ENCODE data around the gene KMT5B.

- TF ChIP-seq CTCF (IDR thresholded peaks at IDR 0.05) (peak; percentile 84), ZFX (IDR thresholded peaks at IDR 0.05; ENCODE audit: borderline replicate concordance) (no peak)
These were observed 6.9 kb downstream of the KMT5B start for GRCh38 chr11:68206211-68206610.

Data from 22Rv1 (cell line).